NCI-H2107 (cell line): Measurements from ENCODE around the gene WNT9A.

Source experiments
- DNase-seq: peaks from one replicate; lab custom pipeline; 2025; lab: John Stamatoyannopoulos, UW

WNT9A gene

DNA sequence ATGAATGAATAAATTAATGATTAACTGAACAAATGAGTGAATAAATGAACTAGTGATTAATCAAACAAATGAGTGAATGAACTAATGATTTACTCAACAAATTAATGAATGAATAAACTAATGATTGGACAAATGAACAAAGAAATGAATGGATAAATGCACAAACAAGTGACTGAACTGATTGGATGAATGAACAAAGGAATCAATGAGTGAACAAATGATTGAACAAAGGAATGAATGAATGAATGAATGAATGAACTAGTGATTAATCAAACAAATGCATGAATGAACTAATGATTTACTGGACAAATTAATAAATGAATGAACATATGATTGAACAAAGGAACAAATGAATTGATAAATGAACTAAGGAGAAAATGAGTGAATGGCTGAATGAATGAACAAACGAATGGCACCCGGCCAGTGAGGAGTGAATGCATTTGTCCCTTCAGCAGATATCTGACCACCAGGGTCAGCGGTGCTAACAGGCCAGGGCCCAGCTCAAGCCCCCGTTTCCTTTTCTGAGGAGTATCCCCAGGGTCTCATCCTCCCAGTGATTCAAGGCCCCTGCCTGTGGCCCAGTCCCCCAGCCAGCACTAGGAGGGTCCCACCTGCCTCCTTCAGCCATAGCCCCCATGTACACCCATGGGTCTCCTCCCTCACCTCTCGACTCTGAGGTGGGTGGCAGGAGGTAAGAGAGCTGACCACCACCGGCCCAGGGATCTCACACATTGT, 49.9 kb downstream of the WNT9A start:
- no peak for DNase-seq

DNA sequence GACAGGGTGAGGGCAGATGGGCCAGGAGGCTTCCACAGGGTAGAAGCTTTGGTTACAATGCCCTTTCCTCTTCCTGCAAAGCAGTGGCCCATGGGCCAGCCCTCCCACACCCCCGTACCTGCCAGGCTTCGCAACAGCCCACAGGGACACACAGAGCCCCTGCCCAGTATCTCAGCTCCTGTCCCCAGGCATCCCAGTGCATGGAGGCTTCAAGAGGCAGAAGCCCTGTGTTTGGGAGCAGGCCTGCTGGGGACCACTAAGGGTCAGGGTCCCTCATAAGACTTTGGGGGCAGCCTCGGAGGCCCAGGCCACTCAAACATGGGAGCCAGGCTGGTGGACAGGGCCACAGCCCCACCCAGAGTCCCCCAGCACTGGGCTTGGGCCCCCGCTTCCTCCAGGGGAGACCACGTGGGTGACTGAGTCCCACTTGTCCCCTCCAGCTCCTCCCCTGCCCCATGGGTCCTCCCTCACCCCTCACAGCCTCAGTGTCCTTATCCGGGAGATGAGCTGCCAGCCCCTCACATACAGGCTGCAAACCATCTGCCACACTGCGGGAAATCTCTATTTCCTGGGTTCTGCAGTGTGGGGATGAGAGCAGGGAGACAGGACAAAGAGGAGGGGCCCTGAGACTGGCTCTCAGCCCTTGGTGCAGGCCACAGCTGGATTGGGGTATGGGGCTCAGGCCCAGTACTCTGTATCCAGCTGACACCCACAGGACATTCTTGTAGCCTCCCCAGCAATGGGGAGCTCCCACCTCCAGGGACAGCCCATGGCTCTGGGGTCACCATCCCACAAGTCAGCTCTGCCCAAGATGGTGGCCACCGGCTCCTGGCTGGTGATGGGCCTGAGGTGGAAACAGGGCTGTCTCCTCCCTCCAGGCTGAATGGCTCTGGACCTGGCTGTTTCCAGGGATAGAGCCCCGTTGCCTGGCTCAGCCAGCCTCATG, 50.7 kb downstream of the WNT9A start:
- DNase-seq = no peak

DNA sequence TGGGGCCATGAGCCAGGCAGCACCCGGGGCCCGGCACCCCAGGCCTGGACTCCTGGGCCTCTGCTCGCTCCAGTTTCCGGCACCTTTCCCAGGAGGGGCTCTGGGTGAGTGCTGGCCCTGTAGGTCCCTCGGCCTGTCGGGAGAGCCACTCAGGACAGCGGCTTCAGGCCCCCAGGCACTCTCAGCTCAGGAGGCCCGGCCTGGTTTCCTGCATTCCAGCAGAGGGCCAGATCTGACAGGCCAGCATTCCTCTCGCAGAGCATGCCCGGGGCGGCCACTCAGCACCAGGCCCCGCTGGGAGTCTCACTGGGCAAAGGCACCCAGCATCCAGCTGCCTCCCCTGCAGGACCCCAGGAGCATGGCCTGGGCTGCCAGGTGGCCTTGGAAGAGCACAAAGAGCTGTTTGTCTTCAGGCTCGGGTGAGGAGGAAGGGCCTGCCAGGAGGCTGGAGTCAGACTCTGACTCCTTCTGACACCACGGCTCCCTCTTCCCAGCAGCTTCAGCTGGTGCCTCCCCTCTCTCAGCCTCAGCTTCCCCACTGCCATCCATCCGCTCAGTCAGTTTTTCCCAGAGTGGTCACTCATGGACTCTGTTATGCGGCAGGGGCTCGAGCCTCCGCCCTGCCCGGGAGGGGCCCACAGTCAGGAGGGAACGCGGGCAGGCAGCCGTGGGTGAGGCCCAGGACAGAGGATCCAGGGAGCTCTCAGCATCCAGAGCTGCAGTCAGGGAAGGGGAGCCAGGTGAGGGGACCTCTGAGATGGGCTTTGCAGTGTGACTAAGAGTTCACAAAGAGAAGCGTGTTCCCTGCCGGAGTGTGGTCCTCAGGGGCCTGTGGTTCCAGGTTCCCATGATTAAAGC, 51.7 kb downstream of the WNT9A start:
- DNase-seq = no peak

DNA sequence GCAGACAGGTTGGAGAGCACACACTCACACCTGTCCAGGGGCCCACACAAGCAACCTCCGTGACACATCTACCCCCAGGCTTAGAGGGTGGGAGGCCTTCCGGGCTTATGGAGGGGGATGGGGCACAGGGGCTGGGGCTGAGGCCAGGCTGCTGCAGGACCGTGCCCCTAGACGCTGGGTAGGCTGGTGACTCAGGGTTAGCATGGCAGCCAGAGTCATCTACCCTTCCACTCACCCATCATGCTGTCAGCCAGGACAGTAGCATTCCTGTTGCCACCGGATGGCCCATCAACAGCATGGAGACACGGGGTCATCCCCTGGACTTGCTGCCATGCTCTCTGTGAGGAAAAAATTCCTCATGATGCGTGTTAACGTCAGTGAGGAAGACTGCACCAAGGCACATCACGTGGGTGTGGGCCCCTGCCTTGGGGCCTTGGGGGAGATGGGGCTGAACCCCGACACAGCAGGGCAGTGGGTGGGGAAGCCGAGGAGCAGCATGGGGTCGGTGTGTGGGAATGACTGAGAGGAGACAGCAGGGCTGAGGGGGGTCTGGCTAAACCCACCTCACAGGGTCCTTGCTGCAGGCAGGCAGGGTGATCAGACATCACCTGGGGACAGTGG, 52.8 kb downstream of the WNT9A start:
- no peak for DNase-seq

DNA sequence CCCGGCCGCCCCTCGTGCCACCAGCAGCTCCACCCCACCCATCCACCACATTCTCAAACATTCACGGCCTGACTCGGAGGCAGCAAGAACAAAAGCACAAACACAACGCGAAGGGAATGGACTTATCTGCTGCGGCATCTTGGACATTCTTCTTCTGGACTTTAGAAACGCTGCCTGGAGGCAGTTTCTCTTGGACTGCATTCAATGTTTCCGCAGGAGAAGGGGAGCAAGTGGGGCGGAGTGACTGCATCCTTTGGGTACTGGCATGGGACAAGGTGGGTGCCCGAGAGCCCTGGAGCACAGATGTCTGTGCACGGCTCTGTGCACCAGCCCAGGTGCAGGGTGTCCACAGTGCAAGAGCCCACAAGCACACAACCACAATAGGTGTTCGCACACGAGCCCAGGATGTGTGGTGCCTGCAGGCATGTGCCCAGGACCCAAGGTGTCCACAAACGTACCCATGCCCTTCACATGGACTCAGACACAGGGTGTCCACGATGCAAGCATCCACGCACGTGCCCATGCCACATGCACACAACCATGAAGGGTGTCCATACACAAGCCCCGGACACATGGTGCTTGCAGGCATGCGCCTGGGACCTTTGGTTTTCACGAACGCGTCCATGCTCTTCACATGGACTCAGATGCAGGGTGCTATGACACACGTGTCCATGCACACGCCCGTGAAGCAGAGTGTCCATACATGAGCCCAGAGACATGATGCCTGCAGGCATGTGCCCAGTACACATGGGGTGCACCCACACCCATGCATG, 53.6 kb downstream of the WNT9A start:
- no peak for DNase-seq

DNA sequence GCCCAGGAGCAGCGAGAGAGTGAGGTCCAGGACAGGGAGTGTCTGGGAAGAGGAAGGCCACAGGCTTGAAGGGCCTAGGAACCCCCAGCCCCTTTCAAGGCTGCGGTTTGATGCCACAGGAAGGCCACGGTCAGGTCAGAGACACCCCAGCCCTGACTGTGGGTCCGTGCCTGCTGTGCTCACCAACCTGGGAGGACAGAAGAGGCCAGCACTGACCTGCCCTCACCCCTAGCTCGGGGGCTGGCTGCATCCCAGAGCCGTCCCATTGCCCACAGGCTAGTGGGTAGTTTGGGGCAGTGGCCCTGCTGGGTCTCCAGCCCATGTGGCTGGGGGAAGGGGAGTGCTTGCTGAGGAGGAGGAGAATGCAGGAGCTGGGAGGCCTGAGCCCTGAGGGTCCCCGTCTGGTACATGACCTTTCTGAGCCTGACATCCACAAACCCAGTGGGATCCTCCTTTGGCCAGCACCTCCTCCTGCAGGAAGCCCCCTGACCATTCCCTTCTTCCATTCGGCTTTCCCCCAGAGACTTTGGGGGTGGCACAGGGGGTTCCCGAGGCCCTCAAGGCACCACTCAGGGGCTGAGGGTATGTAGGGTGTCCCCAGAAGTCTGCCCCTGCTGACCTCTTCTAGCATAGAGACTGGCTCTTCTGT, 54.3 kb downstream of the WNT9A start:
- DNase-seq = no peak

DNA sequence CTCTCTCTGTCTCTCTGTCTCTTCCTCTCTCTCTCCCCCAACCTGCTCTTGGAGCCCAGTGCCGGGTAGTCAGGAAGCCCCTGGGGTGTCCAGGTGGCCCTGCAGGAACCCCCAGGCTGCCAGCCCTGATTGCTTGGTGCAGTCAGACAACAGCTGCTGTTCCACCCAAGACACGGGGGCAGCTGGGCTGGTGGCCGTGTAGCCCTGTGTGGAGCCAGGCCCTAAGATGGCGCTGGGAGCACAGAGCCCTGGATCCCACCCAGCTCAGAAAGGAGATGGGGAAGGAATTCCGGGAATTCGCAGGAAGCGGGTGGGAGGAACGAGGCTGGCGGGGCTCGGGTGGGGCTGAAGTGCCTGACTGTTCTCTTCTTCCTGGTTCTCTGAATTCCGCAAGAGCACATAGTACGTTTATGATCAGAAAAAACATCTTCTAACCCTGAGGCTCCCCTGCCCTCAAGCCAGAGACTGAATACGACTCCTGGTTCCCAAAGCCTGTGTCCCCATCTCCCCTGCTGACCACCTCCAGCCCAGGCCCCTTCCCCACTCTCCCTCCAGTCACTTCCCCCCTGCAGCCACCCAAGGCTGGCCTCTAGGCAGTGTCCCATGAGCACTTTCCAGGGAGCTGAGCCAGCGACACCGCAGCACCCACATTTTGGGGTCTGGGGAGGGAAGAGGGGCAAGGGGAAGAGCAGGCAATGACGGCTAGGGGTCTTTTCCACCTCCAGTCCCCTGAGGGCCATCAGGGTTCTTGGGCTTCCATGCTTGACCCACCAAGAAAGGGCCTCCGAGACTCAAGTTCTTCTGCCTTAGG, 55.0 kb downstream of the WNT9A start:
- DNase-seq = no peak

DNA sequence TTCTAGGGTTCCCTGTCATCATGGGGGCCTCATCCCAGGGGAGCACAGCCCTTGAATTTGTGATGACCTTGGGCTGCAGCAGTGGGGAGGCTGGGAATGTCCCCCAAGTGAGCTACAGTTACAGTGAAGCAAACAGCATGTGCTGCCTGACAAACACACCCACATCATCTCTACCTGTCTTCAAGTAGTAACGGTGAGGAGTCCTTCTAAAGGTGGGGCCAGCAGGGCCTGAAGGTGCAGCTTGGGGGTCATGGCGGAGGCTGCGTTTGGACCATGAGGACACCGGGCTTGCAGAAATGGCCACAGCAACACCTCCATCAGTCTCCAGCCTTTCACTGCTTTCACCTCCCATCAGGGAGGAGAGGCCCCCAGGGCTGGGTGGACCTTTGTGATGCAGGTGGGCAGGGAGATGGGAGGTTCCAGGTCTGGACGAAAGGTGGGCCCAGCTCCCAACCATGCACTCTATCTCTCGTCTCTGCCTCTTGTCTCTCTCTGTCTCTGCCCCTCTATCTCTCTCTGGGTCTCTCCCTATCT, 55.7 kb downstream of the WNT9A start:
- DNase-seq = no peak

DNA sequence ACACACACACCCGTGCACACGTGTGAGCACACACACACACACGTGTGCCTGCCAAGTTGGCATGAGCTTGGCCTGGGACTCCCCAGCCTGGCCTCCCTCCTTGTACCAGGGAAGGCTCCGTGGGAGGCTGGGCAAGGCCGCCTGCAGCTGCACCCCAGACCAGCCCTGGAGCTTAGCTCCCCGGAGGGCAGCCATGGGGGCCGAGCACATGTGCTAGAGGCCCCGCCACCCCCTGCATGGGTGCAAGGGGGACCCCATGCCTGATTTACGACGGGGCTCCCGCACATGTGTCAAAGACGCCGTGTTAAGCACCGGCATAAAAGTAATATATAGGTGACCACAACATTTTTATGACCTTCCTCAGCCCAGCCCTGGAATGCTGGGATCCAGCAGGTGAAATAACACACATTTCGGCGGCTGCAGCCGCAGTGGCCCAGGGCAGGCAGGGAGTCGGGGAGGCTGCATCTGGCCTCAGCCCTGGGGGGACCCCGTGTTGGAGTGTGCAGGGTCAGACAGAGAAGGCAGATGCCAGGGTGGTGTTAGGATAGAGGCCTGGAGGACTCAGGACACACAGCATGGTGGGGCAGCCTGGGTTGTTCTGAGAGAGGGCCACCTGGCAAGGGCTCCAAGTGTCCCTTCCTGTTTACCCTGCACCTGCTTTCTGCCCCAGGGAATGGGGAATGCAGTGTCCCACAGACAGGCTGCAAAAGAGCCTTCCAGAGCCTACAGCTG, 56.3 kb downstream of the WNT9A start:
- no peak for DNase-seq

DNA sequence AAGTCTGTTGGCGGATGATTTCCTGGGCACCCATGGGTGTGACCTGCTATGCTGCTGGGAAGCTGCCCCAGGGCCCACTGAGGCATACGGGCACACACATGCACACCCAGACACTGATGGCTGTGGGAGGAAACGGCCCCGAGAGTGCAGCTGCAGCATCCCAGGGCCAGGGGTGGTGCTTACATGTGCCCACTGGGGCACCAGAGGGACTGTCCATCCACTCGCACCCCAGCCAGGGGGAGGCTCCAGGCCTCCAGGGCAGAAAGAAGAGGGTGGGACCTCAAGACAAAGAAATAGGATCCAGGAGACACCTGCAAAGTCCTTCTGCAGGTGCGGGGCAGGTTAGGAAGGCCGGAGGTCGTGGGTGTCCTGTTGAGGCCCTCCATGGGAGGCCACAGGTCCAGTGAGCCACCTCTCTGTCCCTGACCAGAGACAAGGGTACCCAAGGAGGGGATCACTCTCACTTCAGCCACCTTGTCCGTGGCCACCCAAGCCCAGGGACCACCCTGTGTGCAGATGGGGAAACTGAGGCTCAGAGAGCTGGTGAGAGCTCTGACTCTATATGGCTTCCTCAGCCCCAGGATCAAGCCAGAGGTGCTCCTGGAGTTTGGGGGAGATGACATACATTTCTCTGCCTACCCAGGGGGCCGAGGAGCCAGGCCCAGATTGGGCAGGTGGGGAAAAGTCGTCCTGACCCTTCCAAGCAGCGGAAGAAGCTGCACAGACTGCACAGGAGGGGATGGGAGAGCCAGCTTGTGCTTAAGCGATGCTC, 57.1 kb downstream of the WNT9A start:
- no peak for DNase-seq

DNA sequence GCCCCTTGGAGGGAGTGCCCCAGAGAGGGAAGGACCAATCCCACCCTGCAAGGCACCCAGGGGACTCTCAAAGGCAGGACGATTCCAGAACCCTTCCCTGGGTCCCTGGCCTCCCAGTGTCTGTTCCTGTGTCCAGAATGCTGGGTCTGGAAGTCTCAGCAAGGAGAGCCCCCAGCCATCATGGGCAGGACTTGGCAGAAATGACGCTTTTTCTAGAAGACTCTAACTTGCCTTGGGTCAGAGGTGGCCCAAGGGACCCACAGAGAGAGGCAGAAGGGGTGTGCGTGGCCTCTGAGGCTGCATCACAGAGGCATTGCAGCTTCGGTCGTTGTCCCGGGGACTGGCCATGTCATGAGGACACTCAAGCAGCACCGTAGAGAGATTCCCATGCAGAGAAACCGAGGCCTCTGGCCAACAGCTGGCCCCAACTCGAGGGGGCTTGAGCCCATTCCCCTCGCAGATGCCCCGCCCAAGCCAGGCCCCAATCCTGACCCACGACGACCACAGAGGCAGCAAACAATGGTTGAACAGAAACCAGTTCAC, 57.8 kb downstream of the WNT9A start:
- no peak for DNase-seq

DNA sequence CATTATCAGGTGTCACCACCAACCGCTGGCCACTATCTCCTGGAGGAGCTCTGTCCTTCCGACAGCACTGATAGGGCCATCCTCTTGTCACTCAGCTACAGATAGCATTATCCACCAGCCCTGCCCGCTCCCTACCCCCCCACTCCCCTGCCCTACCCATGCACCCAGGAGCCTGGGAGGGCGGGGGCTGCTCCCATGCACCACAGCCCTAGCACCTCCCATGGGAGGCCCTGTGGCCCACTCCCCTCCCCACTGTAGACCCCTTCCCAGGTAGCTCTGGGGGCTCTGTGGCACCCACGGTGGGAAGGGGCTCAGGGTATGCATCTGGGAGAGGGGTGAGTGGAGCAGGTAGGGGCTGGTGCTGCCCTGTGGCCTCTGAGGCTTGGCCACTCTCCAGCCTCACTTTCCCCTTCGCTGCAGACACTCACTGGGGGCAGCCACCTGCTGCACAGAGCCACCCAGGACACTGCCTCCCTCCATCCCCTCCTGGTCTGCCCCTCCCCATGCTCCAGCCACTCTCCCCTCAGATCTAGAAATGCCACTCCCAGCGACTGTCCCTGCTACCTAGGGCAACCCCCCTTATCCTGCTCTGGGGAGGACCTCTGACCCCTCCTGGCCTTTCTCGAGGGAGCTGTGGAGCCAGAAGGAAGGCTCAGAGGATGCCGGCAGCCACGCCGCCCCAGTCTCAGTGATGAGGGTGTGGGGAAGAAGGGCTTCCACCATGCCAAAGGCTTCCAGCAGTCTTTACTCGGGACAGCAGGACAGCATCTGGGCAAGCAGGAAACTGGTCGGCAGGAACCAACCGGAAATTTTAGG, 58.5 kb downstream of the WNT9A start:
- no peak for DNase-seq

DNA sequence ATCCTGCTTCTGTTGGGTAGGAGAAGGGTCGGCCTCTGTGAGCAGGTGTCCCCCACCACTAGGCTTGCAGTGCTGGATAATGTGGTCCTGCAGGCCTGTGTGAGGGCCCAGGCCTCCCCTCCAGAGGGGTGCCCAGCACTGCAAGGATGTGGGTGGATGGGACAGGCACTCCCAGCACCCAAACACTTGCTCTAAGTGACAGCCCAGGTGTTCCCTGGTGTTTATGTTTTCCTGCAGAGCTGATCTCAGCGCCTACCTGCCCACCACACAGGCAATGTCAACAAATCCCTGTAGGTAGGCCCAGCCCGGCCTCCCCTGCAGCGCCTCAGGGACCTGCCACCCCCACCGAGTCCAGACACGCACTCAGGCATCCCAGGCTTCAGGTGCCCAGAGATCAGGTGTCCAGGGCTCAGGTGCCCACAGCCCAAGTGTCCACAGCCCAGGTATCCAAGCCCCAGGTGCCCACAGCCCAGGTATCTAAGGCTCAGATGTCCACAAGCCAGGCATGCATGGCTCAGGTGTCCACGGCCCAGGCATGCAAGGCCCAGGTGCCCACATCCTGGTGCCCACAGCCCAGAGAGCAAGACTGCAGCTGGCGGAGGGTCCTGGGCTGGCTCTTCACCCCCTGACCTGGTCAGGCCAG, 59.2 kb downstream of the WNT9A start:
- DNase-seq = no peak

DNA sequence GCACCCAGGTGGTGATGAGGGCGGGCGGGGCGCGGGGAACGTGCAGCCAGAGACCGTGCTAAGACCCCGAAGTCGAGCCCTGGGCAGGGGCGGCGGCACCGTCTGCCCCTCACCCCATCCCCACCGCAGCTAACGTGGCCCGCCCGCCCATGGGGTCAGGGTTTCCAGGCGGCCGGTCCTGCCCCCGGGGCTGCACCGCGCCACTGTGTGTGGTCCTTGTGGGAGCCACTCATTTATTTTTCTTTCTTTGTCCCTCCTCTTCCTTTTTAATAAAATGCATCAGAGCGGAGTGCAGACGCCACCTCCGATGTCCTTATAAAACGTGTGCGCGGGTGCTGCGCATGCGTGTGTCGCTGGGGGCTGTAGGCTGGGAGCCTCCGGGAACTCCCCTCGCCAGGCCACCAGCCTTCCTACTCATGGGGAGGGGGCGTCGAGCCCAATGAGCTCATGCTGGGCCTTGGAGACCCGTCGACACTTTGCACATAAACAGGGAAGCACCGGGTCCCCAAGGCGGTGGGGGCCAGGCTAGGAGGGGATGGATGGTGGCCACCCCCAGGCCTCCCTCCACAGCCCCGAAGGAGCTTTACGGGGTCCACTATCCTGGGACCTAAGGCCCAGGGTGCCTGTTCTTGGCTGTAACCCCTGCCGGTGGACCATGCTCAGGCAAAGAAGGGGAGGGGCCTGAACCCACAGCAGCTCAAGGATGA, 59.9 kb downstream of the WNT9A start:
- DNase-seq = no peak

DNA sequence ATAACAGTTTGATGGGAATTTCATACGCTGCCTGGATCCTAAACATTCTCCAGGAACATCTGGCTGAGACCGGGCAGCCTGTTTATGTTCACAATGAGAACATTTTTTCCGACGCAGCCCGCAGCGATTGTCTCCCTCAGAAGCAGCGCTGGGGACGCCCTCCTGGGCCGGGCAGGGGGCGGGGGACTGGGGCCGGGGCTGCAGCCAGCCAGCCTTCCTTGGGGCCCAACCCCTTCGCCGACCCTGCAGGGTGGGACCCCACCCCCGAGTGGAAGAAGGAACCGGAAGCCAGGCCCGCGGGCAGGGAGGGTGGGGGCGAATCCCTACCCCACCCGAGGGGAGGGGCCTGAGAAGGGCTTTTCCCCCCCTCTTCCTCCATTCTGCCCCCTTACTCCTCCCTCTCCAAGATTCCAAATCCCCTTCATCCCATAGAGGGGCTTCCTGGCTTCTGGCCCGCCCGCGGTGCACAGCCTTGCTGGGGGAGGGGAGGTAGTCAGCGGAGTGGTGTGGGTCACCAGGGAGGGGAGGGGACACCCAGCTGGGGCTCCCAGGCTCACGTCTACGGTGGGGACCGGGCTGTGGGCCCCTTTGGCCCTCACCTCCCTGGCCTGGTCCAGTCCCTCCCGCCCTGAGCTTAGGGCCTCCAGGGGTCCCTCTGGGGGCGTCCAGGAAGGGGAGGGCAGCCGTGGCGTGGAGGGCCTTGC, 60.6 kb downstream of the WNT9A start:
- no peak for DNase-seq
